Measurements from ENCODE around the gene SETMAR. TPM values are rescaled to one million over a fixed set of nuclear protein-coding genes. Genes with fewer than 3 reads are reported as not detected.
A peak's percentile ranks its signal among the peaks of the same experiment; 100 is the strongest.

Gene SETMAR
- total and polyA plus RNA-seq, 2 of the 4 experiments (the other 2 are of a cell fraction): 12.7 to 18.1 TPM

- TF ChIP-seq USF2 (IDR thresholded peaks at IDR 0.05; ENCODE audit: low read depth, low read length): peak; percentile 85
- no peak for TF ChIP-seq NFE2L2 (IDR thresholded peaks at IDR 0.05; ENCODE audit: low read depth, low read length)
- no peak for TF ChIP-seq FOS (IDR thresholded peaks at IDR 0.05; ENCODE audit: low read depth, low read length)
Observed at GRCh38 chr3:4303187-4304123, at the start of gene SETMAR (continued).

GRCh38 chr3:4261406-4261805 lies 41.8 kb upstream of the SETMAR start:
- BruUV-seq (replicated peaks): no TSS peak
- intact Hi-C loops (cut with micrococcal nuclease): no loop called here

More at GRCh38 chr3:4261406-4261805, 41.8 kb upstream of the SETMAR start:
- H2AFZ ChIP-seq (replicated peaks; ENCODE audit: low read length, poor library complexity): no peak overlapping the region
- H3K27me3 ChIP-seq (ENCODE audit: control insufficient read depth, insufficient read depth, low read length): no peaks in the 10 kb centered on the region
- no peak overlapping the region for H3K4me2 ChIP-seq (ENCODE audit: low read depth, low read length)
- no peak overlapping the region for H2AK9ac ChIP-seq (replicated peaks; ENCODE audit: low read depth, low read length, poor library complexity)
- H3K79me1 ChIP-seq (ENCODE audit: low read depth in 1 of 2, low read length in 2 of 2): no peaks in the 10 kb centered on the region
- dilution Hi-C loops (cut with HindIII; ENCODE audit: low sequenced_read_pairs, unreplicated experiment): no loop called here
- no peak overlapping the region for H3K14ac ChIP-seq (replicated peaks; ENCODE audit: low read depth, low read length)
- H2BK20ac ChIP-seq (ENCODE audit: low read depth, low read length): no peak overlapping the region
- 25% methylated on average over 2 of the region's 6 CpGs; no CpG with 5 or more reads in 1 of the 2 experiments for WGBS, 2 experiments (ENCODE audit: extremely low coverage in 2 of 2, insufficient read length in 1 of 2)
- DNase-seq (no peak), ATAC-seq (ENCODE audit: low read depth) (no peak)
- H2BK15ac ChIP-seq (ENCODE audit: low read depth, low read length): no peak overlapping the region
- H3K56ac ChIP-seq (ENCODE audit: extremely low read depth, insufficient read depth, low read length): no peak overlapping the region
- no peak overlapping the region for H3K23ac ChIP-seq (ENCODE audit: low read depth, low read length)
- H4K8ac ChIP-seq (ENCODE audit: low read depth in 2 of 2, low read length in 2 of 2): no peak overlapping the region
- H2BK5ac ChIP-seq (ENCODE audit: low read depth, low read length, poor library complexity, severe bottlenecking): no peak overlapping the region
- no peak overlapping the region for H3K9ac ChIP-seq (ENCODE audit: low read depth, low read length)
- H3K36me3 ChIP-seq (ENCODE audit: control insufficient read depth, insufficient read depth, low read length): no peaks in the 10 kb centered on the region
- in situ Hi-C loops (cut with MboI; ENCODE audit: low sequenced_read_pairs): no loop called here
- no peaks in the 10 kb centered on the region for H3K4me1 ChIP-seq (ENCODE audit: control insufficient read depth, insufficient read depth, low read length)
- TF ChIP-seq MAZ (IDR thresholded peaks at IDR 0.05; ENCODE audit: borderline replicate concordance, low read depth, low read length): no peak
- TF ChIP-seq ELK1 (IDR thresholded peaks at IDR 0.05; ENCODE audit: borderline replicate concordance, low read depth, low read length): no peak
- no peak for TF ChIP-seq MXI1 (IDR thresholded peaks at IDR 0.05; ENCODE audit: borderline replicate concordance, low read depth, low read length)
- TF ChIP-seq CEBPB (IDR thresholded peaks at IDR 0.05; ENCODE audit: low read depth, low read length): no peak
- TF ChIP-seq RAD21 (IDR thresholded peaks at IDR 0.05; ENCODE audit: low read length): no peak
- TF ChIP-seq SMC3 (IDR thresholded peaks at IDR 0.05; ENCODE audit: low read depth, low read length): no peak
- TF ChIP-seq RCOR1 (IDR thresholded peaks at IDR 0.05; ENCODE audit: insufficient replicate concordance, low read length): no peak
- no peak for TF ChIP-seq MAFK (IDR thresholded peaks at IDR 0.05; ENCODE audit: low read depth, low read length)
- no peak overlapping the region for H3K4ac ChIP-seq (ENCODE audit: low read depth, low read length)
- H3K27ac ChIP-seq (ENCODE audit: insufficient read depth, low read length): no peak overlapping the region
- CTCF ChIA-PET: no interaction called here
- peaks cover 2% of the 10 kb centered on the region; the same call in 1 of the 2 replicates for H3K9me3 ChIP-seq (ENCODE audit: control insufficient read depth, insufficient read depth, low read length)
- POLR2A ChIA-PET (ENCODE audit: unreplicated experiment): no interaction called here
- no peak overlapping the region for H2BK120ac ChIP-seq (ENCODE audit: low read depth, low read length)
- no peak overlapping the region for H2AK5ac ChIP-seq (ENCODE audit: low read depth, low read length)
- H3K18ac ChIP-seq (ENCODE audit: low read depth, low read length): no peak overlapping the region
- no peak overlapping the region for H4K5ac ChIP-seq (ENCODE audit: low read depth, low read length)
- no peak overlapping the region for H3K4me3 ChIP-seq (ENCODE audit: insufficient read depth, low read depth, low read length)
- H4K20me1 ChIP-seq (ENCODE audit: insufficient read depth, low read length): no peaks in the 10 kb centered on the region
- no peaks in the 10 kb centered on the region for H3K9me1 ChIP-seq (ENCODE audit: insufficient read depth, low read length)
- H4K91ac ChIP-seq (ENCODE audit: insufficient read depth, low read depth, low read length): no peak overlapping the region

Measured in IMR-90 (cell line).